Gastroesophageal sphincter (tissue), 4 donors: ENCODE measurements around the gene GSPT2. TPM values are rescaled to one million over a fixed set of nuclear protein-coding genes. Genes with fewer than 3 reads are reported as not detected.

Experiments used
- ATAC-seq: fragments of 150-250 bp; one replicate; pipeline ENCODE4 v1.9.1; 2016; ENCODE audit warnings: mild to moderate bottlenecking, moderate library complexity
- H3K27ac ChIP-seq, 4 donors: fragments of 200-600 bp; sonication (generic) in 3 of 4; 1 replicate in 3 of 4; 2 replicates in 1 of 4; pipeline ENCODE4 v1.5.1; 2016 to 2019
- H3K27me3 ChIP-seq: fragments of 200-600 bp; sonication (generic); one replicate; pipeline ENCODE4 v1.5.1; 2019
- H3K36me3 ChIP-seq, 2 donors: fragments of 200-600 bp; sonication (generic); one replicate each; pipeline ENCODE4 v1.5.1; 2019; ENCODE audit warnings: control low read depth in 1 of 2
- H3K4me1 ChIP-seq, 3 donors: fragments of 200-600 bp; sonication (generic); 1 replicate in 2 of 3; 2 replicates in 1 of 3; pipeline ENCODE4 v1.5.1; 2016 to 2019; ENCODE audit warnings: control low read depth in 2 of 3
- H3K4me3 ChIP-seq, 2 donors: fragments of 200-600 bp; sonication (generic); one replicate each; pipeline ENCODE4 v1.5.1; 2019; ENCODE audit warnings: mild to moderate bottlenecking in 1 of 2, moderate library complexity in 1 of 2
- H3K9me3 ChIP-seq, 3 donors: fragments of 200-600 bp; sonication (generic); one replicate each; pipeline ENCODE4 v1.5.1; 2017 to 2019; ENCODE audit warnings: control low read depth in 2 of 3
- CTCF ChIP-seq, 4 experiments: fragments of 200-600 bp in 2 of 4; fragments of 450-650 bp in 2 of 4; sonication (generic) in 1 of 4; IDR thresholded peaks; one replicate each; pipeline ENCODE4 v1.5.1; 2017 to 2019; ENCODE audit warnings: antibody characterized with exemption in 4 of 4, mild to moderate bottlenecking in 2 of 4, moderate library complexity in 2 of 4
- EP300 ChIP-seq: sonication (generic); formaldehyde crosslinking; IDR thresholded peaks from one replicate; pipeline ENCODE4 v1.6.1; 2017; ENCODE audit warnings: antibody characterized with exemption, mild to moderate bottlenecking
- POLR2A ChIP-seq, 2 donors: fragments of 450-650 bp; IDR thresholded peaks; one replicate each; pipeline ENCODE4 v1.6.1; 2017; ENCODE audit warnings: antibody characterized with exemption in 2 of 2, mild to moderate bottlenecking in 2 of 2, moderate library complexity in 1 of 2
- POLR2AphosphoS5 ChIP-seq: sonication (generic); formaldehyde crosslinking; IDR thresholded peaks from one replicate; pipeline ENCODE4 v1.6.1; 2017; ENCODE audit warnings: antibody characterized with exemption
- WGBS, 2 donors: methylation state at CpG; one replicate each; pipeline ENCODE4 v1.1.5; 2018; ENCODE audit warnings: low coverage in 1 of 2; 5-methylcytosine and 5-hydroxymethylcytosine counted together
- total RNA-seq, 4 donors: library from RNA; depleted of rRNA; stranded (reverse); fragments of >200 nt; gene quantifications; one replicate each; pipeline ENCODE4 v1.1.0, GENCODE V29; 2016

Gene GSPT2
- total RNA-seq, 4 donors from 2014 or later: 4.8 to 7.1 (median 6.6) TPM

GRCh38 chrX:51766546-51766945 lies 23.3 kb downstream of the GSPT2 start:
- Histone ChIP-seq H3K27ac (no peak overlapping the region), H3K4me1 (no peaks in the 10 kb centered on the region), H3K27me3 (no peaks in the 10 kb centered on the region), H3K9me3 (no peaks in the 10 kb centered on the region), H3K4me3 (no peak overlapping the region), H3K36me3 (no peaks in the 10 kb centered on the region)
- ATAC-seq: no peak
- no peak for TF ChIP-seq CTCF (IDR thresholded peaks at IDR 0.05)
- TF ChIP-seq EP300: no peak
- no peak for TF ChIP-seq POLR2AphosphoS5
- no peak for TF ChIP-seq POLR2A (IDR thresholded peaks at IDR 0.05)
- WGBS, 2 donors: 44 to 86% methylated on average over 1 to 4 of the region's 5 CpGs

DNA sequence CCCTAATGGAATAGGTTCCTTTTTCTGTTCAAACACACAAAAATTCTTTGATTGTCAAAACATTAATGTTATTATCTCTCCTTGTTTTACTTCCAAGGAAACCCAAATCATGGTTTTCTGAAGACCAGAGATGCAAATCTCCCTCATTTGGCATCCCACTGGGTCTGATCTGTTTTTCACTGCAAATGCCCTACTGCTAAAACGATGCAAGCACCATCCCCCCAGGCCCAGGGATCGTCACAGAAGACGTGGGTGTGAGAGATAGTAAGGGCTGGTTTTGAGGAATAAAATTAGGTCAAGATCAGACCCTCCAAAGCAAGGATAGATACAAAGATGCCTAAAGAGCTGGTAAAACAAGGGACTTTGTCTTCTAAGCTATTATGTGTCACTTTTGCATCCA lies 33.6 kb downstream of the GSPT2 start:
- ATAC-seq: no peak
- TF ChIP-seq CTCF (IDR thresholded peaks at IDR 0.05) (no peak), POLR2AphosphoS5 (no peak), EP300 (no peak), POLR2A (IDR thresholded peaks at IDR 0.05) (no peak)
- H3K27ac ChIP-seq: no peak overlapping the region
- no peaks in the 10 kb centered on the region for H3K4me1 ChIP-seq
- WGBS, 2 donors: 6% methylated on average over 3 of the region's 3 CpGs; no CpG with 5 or more reads in 1 of the 2 donors
- no peaks in the 10 kb centered on the region for H3K27me3 ChIP-seq
- H3K4me3 ChIP-seq: no peak overlapping the region
- no peaks in the 10 kb centered on the region for H3K36me3 ChIP-seq
- H3K9me3 ChIP-seq: no peaks in the 10 kb centered on the region

DNA sequence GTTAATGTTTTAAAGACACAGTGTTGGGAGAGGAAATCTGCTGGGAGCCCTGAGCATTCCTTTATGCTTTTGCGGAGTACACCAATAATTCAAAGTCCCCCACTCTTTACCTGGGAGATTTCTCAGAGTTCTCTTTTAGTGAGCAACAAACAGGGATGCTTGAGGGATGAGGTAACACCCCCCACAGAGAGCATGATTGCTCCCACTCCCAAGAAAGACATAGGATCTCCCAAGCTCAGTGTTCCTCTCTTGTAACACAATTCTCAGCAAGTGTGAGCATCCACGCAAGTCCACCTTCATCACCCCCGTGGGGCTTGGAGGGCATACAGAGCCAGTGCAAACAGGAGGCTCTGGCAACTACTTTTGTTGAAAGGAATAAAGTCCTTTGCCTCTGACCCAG lies 36.1 kb downstream of the GSPT2 start:
- no peaks in the 10 kb centered on the region for H3K27me3 ChIP-seq
- no peaks in the 10 kb centered on the region for H3K9me3 ChIP-seq
- no peak for ATAC-seq
- no peak overlapping the region for H3K4me3 ChIP-seq
- H3K27ac ChIP-seq: no peak overlapping the region
- H3K4me1 ChIP-seq: no peaks in the 10 kb centered on the region
- no CpG with 5 or more reads among the region's 3 CpGs for WGBS, 2 donors
- no peaks in the 10 kb centered on the region for H3K36me3 ChIP-seq
- TF ChIP-seq POLR2AphosphoS5: no peak

DNA sequence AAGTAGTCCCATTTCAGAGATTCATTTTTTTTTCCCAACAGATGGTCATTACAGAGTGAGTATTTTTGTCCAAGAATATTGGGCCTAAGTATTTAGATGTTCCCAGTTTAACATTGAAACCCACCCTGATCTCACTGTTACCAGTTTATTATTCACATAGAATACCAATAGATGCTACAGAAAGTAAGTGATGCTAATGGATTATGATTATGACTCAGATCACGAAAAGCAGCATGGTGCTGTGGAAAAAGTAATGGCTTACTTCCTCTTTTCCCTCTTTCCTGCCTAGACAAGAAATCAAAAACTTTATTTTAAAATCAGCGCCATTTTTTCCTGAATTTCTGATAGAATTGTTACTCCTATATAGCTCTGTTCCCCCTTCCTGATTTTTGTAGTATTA lies 51.9 kb downstream of the GSPT2 start:
- Histone ChIP-seq H3K4me3 (no peak overlapping the region), H3K9me3 (no peaks in the 10 kb centered on the region), H3K27ac (no peak overlapping the region), H3K4me1 (no peaks in the 10 kb centered on the region), H3K36me3 (no peaks in the 10 kb centered on the region), H3K27me3 (no peaks in the 10 kb centered on the region)
- TF ChIP-seq POLR2A (IDR thresholded peaks at IDR 0.05): no peak
- no peak for TF ChIP-seq CTCF (IDR thresholded peaks at IDR 0.05)
- TF ChIP-seq EP300: no peak
- TF ChIP-seq POLR2AphosphoS5: no peak
- 58 to 84% methylated on average over 2 of the region's 2 CpGs for WGBS, 2 donors
- ATAC-seq: no peak

Other genes starting within 250 kb of the GSPT2 start
- gene NUDT11, start 246.8 kb upstream of the GSPT2 start, total RNA-seq: 1 to 10 TPM; 2.4 to 5.1 (median 3.8) TPM
- gene CENPVL3, start 124.5 kb upstream of the GSPT2 start, total RNA-seq: not detected
- not detected for gene CENPVL2, start 60.6 kb upstream of the GSPT2 start, total RNA-seq
- not detected for gene CENPVL1, start 32.9 kb upstream of the GSPT2 start, total RNA-seq
- 10 to 100 TPM; 34.2 to 54.8 (median 43.5) TPM for gene MAGED1, start 150.2 kb downstream of the GSPT2 start, total RNA-seq